RWPE1 (cell line): Measurements from ENCODE around the gene SYNDIG1.

Experiments used
- CTCF ChIA-PET: fragments of 350-600 bp; sonication (Branson Sonifier 250); formaldehyde crosslinking; extraction: SDS; loops from one replicate; lab custom pipeline; 2021; lab: Yijun Ruan, JAX
- POLR2A ChIA-PET: fragments of 400-600 bp; formaldehyde crosslinking; extraction: SDS; loops from one replicate; lab custom pipeline; 2020; ENCODE audit warnings: antibody characterized with exemption; ENCODE audit not compliant: low non-redundant PET; lab: Yijun Ruan, JAX
- DNase-seq: peaks from one replicate; pipeline ENCODE4 v3.0.0; 2012; ENCODE audit warnings: low spot score
- H3K27ac ChIP-seq: fragments of 450-650 bp; 2 replicates; pipeline ENCODE4 v1.5.1; 2017
- TF ChIP-seq, protein P1 (sequence below): fragments of 450-650 bp; conservative IDR thresholded peaks from 2 replicates; pipeline ENCODE4 v1.5.1; 2017; ENCODE audit warnings: low read depth, mild to moderate bottlenecking

The SYNDIG1 gene

DNA sequence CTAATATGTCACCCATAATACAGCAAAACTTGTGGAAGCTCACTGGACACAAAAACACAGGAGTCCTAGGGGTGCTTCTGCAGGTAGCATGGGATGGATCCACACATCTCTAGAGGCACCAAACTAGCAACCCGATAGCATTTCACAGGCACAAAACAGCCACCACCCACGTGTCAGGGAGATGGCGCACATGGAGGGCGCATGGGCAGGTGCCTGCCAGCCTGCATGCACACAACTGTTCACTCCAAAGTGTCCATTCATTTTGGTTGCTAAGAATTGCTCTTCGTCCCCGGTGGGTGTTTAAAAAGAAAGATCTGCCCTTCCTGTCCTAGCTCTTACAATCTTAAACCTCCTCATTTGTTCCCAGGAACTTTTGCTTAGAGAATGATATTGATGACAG, 171.3 kb downstream of the SYNDIG1 start:
- DNase-seq, result no peak
- CTCF ChIA-PET, result no interaction called here
- TF ChIP-seq, protein P1, sequence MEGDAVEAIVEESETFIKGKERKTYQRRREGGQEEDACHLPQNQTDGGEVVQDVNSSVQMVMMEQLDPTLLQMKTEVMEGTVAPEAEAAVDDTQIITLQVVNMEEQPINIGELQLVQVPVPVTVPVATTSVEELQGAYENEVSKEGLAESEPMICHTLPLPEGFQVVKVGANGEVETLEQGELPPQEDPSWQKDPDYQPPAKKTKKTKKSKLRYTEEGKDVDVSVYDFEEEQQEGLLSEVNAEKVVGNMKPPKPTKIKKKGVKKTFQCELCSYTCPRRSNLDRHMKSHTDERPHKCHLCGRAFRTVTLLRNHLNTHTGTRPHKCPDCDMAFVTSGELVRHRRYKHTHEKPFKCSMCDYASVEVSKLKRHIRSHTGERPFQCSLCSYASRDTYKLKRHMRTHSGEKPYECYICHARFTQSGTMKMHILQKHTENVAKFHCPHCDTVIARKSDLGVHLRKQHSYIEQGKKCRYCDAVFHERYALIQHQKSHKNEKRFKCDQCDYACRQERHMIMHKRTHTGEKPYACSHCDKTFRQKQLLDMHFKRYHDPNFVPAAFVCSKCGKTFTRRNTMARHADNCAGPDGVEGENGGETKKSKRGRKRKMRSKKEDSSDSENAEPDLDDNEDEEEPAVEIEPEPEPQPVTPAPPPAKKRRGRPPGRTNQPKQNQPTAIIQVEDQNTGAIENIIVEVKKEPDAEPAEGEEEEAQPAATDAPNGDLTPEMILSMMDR, result no peak
- POLR2A ChIA-PET, result no interaction called here
- H3K27ac ChIP-seq, result no peak overlapping the region

DNA sequence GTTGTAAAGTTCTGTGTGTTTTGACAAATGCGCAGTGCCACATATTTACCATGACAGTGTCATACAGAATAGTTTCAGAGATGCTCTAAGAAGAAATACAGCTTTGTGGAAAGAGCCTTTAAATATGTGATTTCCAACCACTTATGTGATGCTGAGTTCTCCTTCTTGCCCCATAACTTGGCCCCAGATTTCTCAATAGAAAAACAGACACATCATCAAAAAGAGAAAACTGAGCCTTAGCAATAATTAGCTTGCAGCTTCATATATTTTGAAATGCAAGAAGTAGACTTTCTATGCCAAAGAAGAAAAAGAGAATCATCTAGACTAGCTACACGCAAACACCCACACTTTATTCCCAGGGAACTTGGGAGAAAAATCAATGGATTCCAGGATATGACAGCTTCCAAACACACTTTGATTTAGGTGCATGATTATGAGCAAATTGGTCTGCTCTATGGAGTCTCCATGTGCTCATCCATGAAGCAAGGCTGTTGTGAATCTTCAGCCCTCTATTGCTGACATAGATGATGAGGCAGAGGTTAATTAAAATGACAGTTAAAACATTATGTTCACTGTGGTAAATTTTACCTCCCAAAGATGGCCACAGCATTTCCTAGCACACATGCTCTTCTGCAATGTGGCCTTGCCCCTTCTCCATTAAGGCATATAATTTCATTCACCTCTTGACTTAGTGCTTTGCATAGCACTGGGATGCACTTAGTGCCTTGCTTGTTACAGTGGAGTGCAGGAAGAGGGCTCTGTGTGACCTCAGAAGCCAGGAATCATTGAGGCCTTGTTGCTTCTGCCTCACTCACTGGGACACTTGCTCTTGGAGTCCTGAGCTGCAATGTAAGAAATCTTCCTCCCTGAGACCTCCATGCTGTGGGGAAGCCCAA, 174.6 kb downstream of the SYNDIG1 start:
- ChIA-PET CTCF (no interaction called here), POLR2A (no interaction called here)
- TF ChIP-seq, protein P1, result no peak
- H3K27ac ChIP-seq, result no peak overlapping the region
- no peak for DNase-seq

DNA sequence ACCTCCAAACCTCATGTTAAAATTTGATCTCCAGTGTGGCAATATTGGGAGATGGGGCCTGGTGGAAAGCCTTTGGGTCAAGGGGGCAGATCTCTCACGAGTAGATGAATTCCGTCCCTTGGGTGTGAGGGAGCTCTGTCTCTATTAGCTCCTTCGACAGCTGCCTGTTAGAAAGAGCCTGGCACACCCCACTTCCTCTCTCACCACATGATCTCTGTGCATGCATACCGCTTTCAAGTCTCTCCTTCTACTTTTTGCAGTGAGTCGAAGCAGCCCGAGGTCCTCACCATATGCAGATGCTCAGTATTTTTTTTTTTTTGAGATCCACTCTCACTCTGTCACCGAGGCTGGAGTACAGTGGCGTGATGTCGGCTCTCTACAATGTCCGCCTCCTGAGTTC, 176.9 kb downstream of the SYNDIG1 start:
- POLR2A ChIA-PET, result no interaction called here
- no peak overlapping the region for H3K27ac ChIP-seq
- CTCF ChIA-PET, result no interaction called here

DNA sequence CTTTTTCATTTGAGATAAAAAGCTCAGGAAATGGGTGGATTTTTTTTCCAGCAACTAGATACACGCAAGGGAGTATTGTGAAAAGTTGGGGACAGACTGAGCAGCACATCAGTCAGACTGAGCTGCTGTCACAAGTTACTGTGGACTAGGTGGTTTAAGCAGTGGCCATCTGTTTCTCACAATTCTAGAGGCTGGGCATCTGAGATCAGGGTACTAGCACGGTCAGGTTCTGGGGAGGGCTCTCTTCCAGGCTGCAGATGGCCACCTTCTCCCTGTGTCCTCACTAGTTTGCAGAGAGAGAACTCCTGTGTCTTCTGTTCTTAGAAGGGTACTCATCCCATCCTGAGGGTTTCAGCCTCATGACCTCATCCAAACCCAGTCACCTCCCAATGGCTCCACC, 178.3 kb downstream of the SYNDIG1 start:
- TF ChIP-seq, protein P1, result no peak
- CTCF ChIA-PET, result no interaction called here
- H3K27ac ChIP-seq, result no peak overlapping the region
- POLR2A ChIA-PET, result no interaction called here
- no peak for DNase-seq

More for the DNA sequence above, 176.9 kb downstream of the SYNDIG1 start:
- TF ChIP-seq, protein P1, result no peak
- no peak for DNase-seq

DNA sequence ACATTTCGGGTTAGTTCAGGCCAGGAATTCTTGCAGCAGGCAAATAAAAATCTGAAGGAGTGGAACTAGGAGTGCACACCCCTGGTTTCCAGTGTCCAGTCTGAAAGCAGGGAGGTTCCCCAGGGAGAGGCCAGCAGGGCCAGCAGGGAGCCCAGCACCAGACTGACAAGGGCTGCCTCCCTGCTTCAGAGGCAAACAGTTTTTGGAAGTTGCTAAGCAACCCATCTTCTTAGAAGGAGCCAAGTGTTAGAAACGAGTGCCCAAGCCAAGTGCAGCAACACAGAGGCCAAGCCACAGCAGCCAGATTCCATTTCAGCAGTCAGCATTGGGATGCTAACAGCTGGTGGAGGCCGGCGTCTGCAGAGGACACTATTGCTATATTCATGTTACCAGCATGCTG, 179.1 kb downstream of the SYNDIG1 start:
- H3K27ac ChIP-seq, result no peak overlapping the region
- no peak for DNase-seq
- ChIA-PET POLR2A (no interaction called here), CTCF (interaction anchor here (0.6 kb wide), 1 partner anchor 330 kb away, joined by 4 read pairs; no protein-coding TSS in a partner anchor)
- TF ChIP-seq, protein P1, result no peak

DNA sequence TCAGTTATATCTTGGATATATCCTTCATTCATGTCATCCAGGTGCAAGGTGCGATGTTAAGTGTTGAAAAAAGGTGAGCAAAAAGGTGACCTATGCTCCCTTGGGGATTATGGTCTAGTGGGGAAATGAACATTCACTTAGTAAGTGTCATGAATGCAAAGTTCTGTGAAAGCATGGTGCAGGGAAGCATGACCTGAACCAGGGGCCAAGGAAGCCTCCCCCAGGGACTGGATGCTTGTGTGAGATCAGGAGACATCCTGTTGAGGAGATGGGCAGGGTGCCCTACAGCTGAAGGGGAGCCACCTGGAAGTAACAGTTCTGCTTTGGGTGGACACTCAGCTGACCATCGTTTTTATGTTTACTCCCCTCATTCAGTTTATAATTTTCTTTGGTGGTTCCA, 179.5 kb downstream of the SYNDIG1 start:
- POLR2A ChIA-PET, result no interaction called here
- H3K27ac ChIP-seq, result no peak overlapping the region
- TF ChIP-seq, protein P1, result no peak
- CTCF ChIA-PET, result interaction anchor here (0.6 kb wide), 1 partner anchor 330 kb away, joined by 4 read pairs; no protein-coding TSS in a partner anchor
- DNase-seq, result no peak
